NT2/D1 (cell line): Measurements from ENCODE around the gene APBA2.

Experiments
- YY1 ChIP-seq: IDR thresholded peaks from 2 replicates; pipeline ENCODE4 v1.6.1; 2011; ENCODE audit not compliant: insufficient read length, insufficient read depth
- ZNF274 ChIP-seq: IDR thresholded peaks from 2 replicates; pipeline ENCODE4 v1.6.1; 2011; ENCODE audit warnings: mild to moderate bottlenecking, low read depth, low read length

- no peak for TF ChIP-seq ZNF274
- TF ChIP-seq YY1 = no peak
Observed at GRCh38 chr15:28957606-28958498, 72.1 kb downstream of the APBA2 start.
